ENCODE data around the gene NNMT.
A peak's percentile ranks its signal among the peaks of the same experiment; 100 is the strongest.

NNMT gene

DNA sequence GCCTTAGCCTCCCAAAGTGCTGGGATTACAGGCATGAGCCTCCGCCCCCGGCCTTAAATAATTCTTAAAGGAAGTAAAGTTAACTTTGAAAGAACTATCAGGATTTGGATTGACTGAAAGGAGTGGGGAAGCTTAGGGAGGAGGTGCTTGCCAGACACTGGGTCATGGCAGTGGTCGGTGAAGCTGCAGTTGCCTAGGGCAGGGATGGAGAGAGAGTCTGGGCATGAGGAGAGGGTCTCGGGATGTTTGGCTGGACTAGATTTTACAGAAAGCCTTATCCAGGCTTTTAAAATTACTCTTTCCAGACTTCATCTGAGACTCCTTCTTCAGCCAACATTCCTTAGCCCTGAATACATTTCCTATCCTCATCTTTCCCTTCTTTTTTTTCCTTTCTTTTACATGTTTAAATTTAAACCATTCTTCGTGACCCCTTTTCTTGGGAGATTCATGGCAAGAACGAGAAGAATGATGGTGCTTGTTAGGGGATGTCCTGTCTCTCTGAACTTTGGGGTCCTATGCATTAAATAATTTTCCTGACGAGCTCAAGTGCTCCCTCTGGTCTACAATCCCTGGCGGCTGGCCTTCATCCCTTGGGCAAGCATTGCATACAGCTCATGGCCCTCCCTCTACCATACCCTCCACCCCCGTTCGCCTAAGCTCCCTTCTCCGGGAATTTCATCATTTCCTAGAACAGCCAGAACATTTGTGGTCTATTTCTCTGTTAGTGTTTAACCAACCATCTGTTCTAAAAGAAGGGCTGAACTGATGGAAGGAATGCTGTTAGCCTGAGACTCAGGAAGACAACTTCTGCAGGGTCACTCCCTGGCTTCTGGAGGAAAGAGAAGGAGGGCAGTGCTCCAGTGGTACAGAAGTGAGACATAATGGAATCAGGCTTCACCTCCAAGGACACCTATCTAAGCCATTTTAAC lies at the start of gene NNMT:
Gene NNMT (plus strand): TSS at position 724 of the 929 bp plus-strand sequence. CDS start 158 bp downstream, at position 882.
- DNase-seq (ENCODE audit: low read depth) = peak; percentile 98
- peak within 1 kb of the TSS; percentile 68 for H3K4me3 ChIP-seq (ENCODE audit: low read depth, low read length)
- TF ChIP-seq CTCF (conservative IDR thresholded peaks at IDR 0.05; ENCODE audit: low read depth, low read length) = peak; percentile 21

DNA sequence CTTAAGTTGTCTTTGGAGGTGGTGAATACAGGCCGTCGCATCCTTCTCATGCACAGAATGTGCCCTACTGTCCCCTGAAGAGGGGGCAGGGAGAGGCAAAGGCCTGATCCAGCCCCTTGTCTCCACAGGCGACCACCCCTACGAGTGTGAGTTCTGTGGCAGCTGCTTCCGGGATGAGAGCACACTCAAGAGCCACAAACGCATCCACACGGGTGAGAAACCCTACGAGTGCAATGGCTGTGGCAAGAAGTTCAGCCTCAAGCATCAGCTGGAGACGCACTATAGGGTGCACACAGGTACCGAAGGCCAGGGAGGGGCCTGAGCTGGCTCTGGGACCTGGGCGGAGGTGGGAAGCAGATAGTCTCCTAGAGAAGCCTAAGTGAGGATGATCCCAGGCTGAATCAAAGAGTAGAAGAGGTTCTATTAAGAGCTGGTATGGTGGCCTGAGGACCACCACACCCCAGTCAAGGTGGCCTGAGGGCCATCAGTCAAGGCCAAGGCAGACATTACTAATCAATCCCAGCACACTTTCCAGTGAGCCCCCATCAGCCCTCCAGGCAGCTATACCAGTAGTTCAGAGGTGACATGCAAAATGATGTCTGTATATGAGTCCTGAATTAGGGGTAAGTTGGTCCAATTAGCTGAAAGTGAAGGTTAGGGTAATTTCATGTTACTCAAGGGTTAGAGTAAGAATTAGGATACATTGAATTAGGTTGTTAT lies 49.0 kb upstream of the NNMT start:
- H3K4me3 ChIP-seq (ENCODE audit: low read depth, low read length) = no peak overlapping the region
- no peak for DNase-seq (ENCODE audit: low read depth)
- no peak for TF ChIP-seq CTCF (conservative IDR thresholded peaks at IDR 0.05; ENCODE audit: low read depth, low read length)

DNA sequence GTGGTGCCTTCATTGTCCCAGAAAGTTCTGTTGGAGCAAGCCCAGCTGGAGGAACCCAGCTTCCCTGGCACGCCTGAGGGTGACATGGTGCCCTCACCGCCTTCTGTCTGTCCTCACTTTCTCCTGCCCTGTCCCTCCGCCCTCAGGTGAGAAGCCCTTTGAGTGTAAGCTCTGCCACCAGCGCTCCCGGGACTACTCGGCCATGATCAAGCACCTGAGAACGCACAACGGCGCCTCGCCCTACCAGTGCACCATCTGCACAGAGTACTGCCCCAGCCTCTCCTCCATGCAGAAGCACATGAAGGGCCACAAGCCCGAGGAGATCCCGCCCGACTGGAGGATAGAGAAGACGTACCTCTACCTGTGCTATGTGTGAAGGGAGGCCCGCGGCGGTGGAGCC lies 46.0 kb upstream of the NNMT start:
- no peak for TF ChIP-seq CTCF (conservative IDR thresholded peaks at IDR 0.05; ENCODE audit: low read depth, low read length)
- no peak overlapping the region for H3K4me3 ChIP-seq (ENCODE audit: low read depth, low read length)

GRCh38 chr11:114250993-114251814 lies 45.0 kb upstream of the NNMT start:
- peak; percentile 57 for DNase-seq (ENCODE audit: low read depth)
- no peak overlapping the region for H3K4me3 ChIP-seq (ENCODE audit: low read depth, low read length)
- TF ChIP-seq CTCF (conservative IDR thresholded peaks at IDR 0.05; ENCODE audit: low read depth, low read length) = peak; percentile 27

More for the DNA sequence above, 46.0 kb upstream of the NNMT start:
- no peak for DNase-seq (ENCODE audit: low read depth)

GRCh38 chr11:114251815-114252337 lies 44.3 kb upstream of the NNMT start:
- DNase-seq (ENCODE audit: low read depth) = no peak
- peak; percentile 5 for TF ChIP-seq CTCF (conservative IDR thresholded peaks at IDR 0.05; ENCODE audit: low read depth, low read length)
- no peak overlapping the region for H3K4me3 ChIP-seq (ENCODE audit: low read depth, low read length)

DNA sequence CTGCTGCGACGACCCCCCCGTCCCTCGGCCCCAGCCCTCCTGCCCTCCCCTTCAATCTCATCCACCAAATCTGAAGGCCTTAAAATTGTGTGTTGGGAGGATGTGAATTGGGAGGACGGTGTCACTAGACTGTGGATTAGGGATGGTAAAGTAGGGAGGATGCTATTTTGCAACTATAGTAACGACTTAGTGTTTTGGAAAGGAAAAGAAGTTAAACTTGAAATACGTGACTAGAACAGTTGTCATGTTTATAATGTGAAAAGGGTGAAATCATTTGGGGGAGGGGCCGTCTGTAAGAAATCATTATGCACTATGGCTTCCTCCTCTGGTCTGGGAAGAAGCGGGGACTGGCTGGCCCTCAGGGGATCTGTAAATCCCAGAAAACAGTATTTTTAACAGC lies 43.4 kb upstream of the NNMT start:
- no peak for TF ChIP-seq CTCF (conservative IDR thresholded peaks at IDR 0.05; ENCODE audit: low read depth, low read length)
- DNase-seq (ENCODE audit: low read depth) = no peak
- H3K4me3 ChIP-seq (ENCODE audit: low read depth, low read length) = no peak overlapping the region
